GM19351 (cell line): ENCODE data around the gene FUT9.
"Not testable (repeated sequence)": the region's sequence is repeated elsewhere in the genome, so short reads cannot be mapped to it uniquely, and the experiment has no call there.

Experiments
- ATAC-seq: cut with Tn5 transposase; IDR thresholded peaks from one replicate; pipeline ENCODE4 v1.9.1; 2021; ENCODE audit warnings: mild to moderate bottlenecking, moderate library complexity; ENCODE audit not compliant: unreplicated experiment

The FUT9 gene

DNA sequence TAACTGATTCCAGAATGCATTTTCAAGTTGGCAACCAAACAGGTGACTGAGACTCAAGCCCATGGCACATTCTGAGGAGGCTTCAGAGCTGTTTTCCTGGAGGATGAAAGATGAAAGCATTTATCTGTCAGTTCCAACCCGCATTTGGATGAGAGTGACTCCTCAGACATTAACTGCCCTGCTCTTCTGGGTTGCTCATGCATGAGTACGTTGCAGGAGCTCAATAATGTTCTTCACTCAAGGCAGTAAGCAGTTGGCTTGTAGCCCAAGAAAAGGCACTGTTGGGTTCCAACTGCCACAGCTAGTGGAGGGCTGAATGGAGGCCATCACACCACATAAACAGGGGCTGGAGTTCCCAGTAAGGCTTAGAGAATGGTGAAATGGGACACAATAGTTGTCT is 155.3 kb downstream of the FUT9 start:
- ATAC-seq: no peak

DNA sequence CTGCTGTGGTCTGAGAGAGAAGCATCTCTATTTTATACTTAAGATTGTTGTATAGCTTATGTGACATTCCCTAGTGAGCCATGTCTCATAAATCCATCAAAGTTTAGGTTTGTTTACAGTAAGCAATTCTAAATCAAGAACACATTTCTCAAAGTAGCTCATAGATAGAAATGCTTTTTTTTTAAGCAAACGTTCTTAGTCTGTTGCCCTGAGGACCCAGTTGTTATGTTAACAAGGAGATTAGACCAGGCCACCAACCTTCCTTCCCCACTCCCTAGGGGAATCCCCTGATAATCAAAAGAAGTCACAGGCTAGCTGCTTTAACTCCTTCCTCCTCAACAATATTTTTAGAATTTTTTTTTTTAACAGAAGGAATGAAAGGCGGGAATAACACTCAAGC is 169.0 kb downstream of the FUT9 start:
- ATAC-seq: no peak

DNA sequence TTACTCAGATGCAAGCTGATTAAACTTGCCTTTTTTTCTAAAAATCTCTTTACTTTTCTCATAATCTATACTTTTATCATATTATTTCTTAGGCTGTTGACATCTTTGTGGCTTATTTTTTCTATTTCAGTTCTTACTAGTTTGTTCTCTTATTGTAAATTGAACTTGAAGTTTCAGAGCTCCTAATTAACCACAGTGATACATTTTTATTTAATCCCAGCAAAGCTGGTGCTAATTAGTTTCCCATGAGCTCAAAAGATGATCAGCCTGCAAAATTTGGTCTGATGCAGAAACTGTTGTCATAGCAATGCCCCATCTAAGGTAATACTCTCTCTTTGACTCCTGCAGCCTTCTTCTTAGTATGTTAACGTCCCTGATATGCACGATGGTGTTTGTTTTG is 170.3 kb downstream of the FUT9 start:
- ATAC-seq: no peak

DNA sequence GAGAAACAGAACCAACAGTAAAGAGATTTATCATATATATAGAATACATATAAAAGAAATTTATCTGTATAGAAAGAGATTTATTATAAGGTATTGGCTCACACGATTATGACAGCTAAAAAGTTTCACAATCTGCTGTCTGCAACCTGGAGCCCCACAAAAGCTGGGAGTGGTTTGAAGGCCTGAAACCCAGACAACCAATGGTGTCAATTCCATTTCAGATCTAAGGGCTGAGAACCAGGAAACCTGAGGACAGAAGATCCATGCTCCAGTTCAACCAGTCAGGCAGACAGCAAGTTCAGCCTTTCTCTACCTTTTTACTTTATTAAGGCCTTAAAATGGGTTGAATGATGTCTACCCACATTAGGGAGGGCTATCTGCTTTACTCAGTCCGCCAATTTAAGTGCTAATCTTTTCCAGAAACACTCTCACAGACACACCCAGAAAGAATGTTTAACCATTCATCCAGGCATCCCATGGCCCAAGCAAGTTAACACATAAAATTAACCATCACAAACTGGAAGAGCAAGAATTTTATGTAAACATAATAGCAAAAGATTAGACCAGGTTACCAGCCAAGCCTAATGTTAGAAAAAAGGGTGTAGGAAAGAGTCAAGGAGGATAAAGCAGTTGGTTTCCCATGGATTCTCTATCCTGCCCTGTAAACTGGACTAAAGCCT is 170.9 kb downstream of the FUT9 start:
- no peak for ATAC-seq

DNA sequence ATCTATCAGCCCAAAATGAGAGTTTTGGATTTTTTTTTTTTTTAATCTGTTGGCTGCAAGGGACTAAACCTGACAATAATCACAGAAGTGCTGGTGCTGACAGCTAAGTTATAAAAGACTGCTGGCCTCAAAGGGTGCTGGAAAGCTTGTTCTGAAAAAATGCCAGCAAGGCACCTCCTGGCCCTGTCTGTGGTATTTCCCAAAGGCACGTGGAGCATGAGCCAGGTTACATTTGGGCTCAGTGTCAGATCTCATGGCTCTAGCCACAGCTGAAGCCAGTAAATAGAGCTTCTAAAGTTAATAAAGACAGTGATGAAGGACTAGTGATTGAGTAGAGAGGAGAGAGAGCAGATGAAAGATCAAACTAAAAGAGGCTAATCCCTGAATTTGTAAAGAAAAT is 178.9 kb downstream of the FUT9 start:
- no peak for ATAC-seq

DNA sequence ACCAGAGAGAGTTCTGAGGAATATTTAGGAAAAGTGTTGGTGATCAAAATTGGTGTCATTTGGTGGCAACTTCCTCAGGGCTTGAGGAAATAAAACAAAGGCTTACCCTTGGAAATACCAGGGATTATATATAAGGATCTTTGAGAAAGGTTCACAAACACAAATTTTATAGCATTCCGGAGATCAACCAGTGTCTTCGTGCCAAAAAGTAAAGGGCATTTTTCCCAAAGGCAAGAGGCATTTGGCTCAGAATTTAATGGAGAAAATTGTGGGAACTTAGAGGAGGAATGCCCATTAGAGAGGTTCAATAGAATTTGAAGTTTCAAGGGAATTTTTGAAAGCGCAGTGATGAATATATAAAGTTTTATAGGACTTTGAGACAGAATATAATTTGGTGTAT is 179.5 kb downstream of the FUT9 start:
- no peak for ATAC-seq

DNA sequence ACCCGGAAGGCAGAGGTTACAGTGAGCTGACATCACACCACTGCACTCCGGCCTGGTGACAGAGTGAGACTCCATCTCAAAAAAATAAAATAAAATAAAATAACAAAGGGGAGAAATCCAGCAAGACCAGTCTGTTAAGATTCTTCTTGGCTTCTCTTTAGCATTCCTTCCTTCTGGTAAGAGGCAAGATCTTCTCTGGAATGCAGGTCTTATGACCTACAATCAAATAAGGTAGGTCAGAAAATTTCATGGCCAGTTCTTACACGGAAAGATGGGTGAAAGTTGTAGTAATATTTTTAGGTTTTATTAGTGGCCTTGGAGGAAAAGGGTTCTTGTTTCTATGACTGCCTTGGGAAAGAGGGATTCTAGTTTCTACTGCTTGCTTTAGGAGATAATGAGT is 180.9 kb downstream of the FUT9 start:
- no peak for ATAC-seq

DNA sequence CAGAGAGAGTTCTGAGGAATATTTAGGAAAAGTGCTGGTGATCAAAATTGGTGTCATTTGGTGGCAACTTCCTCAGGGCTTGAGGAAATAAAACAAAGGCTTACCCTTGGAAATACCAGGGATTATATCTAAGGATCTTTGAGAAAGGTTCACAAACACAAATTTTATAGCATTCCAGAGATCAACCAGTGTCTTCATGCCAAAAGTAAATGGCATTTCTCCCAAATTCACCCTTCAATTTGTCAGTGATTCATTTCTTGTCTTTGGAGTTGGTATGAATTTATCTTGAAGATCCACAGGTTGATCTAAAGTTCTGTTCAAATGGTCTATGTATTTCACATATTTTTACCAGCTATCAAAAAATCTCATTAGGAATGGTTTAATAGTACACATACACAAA is 181.5 kb downstream of the FUT9 start:
- no peak for ATAC-seq

DNA sequence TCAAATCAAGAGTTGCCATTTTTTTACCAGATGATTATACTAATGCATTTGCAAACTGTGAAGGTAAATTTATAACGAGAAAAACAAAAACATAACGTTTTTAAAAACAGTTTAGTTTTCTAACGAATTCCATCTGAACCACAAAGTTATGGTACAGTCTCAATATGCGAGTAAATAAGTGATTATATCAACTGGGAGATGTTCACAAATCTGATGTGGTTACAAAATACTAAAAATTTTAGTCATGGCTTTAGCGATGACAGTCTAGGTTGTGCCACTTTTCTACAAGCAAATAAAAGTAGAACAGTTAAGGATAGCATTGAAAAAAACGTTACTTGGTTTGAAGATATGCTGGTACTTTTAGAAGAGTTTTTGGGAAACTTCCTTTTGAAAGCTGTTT is 186.8 kb downstream of the FUT9 start:
- no peak for ATAC-seq

DNA sequence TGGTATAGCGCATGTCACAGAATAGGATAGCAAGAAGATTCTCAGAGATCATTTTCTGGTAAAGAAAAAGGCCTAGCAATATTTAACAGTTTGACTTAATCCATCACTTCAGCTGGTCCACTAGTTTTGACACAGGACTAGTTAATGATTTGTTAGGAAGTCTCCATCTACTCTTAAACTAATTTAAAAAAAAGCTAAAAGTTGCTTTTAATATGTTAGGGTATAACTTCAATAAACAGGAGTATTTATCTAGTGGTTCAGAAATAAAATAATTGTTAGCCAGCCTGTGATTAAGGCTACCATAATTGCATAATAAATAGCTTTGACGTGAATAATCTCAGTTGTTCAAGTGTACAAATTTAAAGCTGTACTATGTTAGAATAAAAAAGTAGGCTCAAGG is 195.6 kb downstream of the FUT9 start:
- no peak for ATAC-seq

DNA sequence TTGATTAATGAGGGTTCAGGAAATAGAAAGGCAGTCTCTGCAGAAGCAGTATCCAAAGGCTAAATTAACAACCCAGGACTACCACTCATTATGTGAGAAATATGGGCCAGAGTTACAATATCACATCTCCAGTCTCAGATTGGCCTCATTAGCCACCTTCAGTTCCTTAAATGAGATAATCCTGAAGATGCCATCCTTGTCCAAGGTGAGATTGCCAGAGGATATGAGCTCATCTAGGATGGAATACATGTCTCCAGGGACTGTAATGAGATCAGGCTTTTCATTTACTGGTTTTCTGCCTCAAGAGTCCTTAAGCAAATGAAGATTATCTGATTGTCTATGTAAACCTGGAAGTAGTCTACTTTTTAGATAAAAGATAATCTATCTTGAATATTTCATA is 196.3 kb downstream of the FUT9 start:
- ATAC-seq: no peak

DNA sequence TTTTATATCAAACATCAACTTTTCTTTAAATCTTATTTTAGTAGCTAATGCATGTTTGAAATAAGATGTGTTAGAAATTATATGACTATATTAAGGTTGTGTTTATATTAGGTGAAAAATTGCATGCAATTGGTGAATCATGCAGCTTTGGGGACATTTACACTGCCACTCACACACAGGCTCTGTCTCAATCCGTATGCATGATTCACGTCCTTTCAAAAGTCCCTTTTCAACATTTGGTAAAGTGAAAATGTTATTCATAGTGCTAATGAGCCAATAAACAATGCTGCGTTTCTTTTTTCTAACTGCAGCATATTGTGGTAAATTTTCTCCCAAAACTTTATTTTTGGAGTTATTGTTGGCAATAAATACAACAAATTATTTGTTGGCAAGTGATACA is 198.0 kb downstream of the FUT9 start:
- no peak for ATAC-seq

DNA sequence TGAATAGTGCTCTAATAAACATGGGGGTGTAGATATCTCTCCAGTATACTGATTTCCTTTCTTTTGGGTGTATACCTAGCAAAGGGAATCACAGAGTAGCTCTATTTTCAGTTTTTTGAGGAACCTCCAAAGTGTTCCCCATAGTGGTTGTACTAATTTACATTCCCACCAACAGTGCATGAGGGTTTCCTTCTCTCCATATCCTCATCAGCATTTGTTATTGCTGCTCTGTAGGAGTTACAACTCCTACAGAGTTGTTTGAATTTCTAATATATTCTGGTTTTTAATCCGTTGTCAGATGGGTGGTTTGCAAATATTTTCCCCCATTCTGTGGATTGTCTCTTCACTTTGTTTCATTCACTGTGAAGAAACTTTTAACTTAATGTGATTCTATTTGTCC is 207.9 kb downstream of the FUT9 start:
- no peak for ATAC-seq

DNA sequence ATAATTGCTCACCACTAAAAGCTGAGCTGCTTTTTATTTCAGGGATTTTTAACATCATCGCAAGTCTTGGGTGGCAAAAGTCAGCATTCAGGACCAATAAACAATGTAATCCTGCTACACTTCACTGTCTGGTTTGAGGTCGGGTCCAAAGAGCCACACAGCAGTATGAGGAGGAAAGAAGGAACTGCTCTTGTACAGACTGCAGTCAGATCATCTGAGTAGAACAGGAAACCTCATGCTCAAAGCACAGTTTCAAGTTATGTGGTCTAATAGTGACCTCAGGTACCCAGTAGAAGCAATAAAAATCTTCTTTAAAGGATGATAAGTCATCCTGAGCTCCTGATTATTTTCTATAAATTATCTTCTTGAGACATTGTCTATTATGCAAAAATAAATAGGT is 211.4 kb downstream of the FUT9 start:
- ATAC-seq: no peak

DNA sequence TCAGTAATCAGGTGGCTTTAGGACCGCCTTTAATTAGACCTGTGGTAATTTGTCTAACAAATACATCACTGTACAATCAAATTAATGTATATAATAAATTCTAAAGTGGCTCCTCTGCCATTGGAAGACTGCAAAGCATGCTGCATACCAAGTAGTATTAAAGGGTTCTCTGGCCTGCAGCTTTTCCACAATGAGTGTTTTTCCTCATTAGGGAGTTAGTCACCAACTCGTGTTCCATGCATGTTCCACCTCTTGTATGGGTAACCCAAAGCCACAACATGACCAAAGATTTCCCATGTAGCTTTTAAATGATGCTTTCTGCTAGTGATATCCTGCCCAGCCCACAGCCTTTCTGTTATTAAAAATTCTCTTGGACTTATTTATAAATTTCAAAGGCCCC is 218.7 kb downstream of the FUT9 start:
- ATAC-seq: no peak

DNA sequence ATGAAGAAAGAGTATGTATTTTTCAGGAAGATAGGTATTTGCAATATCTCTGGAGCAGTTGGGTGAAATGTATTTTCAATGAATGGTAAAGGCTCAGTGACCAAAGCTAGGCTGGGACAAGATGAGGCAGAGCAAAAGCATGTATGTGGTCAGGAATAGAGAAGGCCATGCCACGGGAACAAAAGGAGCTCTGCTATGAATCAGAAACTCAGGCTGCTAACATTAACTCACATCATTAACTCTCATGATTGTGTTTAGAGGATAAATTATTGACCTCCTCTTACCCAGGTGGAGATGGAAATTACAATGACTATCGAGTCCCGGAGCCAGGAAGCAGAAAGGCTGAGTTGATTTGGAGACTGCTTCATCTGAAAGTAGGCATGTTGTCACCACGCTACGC is 220.2 kb downstream of the FUT9 start:
- no peak for ATAC-seq

DNA sequence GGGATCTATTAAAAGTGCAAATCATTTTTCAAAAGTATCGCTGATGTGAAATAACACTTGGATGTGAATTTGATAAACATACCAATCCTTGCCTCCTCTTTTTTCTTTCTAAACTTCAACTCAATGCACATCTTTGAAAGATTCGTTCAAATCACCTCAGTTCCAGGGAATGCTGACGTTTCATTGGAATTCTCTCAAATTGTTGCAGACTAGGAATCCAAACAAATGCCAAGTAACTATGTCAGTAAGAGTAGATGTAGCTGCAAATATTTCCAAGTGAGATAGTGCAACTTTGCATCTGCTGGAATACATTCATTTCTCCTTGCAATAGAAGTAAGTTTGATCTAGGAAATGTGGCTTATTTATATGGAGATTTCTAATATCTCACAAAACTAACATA is 220.7 kb downstream of the FUT9 start:
- no peak for ATAC-seq

DNA sequence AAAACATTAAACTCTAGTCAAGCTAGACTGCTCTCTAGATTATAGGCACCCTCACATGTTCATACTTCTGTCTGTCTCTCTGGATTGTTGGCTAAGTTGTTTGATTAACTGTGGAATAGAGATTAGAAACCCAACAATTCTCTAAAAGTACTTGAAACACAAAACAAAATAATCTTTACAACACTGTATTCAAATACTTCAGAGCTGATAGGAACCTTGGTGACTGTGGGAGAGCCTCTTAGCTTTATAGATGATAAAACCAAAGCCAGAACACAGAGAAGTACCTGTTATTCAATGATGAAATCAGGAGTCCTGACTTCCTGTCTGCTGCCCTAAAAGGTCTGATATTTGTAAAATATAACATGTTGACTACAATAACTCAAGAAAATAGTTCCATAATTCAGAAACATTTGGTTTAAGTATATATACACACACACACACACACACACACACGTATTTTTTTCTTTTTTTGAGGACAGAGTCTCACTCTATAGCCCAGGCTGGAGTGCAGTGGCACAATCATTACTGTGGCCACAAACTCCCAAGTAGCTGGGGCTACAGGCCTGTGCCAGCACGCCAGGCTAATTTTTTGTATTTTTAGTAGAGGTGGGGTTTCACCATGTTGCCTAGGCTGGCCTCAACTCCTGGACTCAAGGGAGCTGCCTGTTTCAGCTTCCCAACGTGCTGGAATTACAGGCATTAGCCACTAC is 222.0 kb downstream of the FUT9 start:
- no peak for ATAC-seq

DNA sequence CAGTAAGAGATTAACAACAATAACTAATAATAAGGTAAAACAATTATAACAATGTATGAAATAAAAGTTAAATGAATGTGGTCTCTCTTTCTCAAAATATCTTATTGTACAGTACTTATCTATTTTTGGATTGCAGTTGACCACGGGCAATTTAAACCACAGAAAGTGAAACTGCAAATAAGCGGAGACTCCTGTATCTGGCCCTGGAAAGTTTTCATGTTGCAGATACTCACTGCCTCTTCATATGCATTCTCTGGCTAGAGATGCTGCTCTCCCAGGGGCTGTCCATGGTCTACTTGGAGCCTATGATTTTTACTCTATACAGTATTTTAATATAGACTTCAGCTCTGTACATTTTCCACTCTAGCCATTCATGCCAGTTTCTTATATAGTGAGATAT is 230.8 kb downstream of the FUT9 start:
- no peak for ATAC-seq

DNA sequence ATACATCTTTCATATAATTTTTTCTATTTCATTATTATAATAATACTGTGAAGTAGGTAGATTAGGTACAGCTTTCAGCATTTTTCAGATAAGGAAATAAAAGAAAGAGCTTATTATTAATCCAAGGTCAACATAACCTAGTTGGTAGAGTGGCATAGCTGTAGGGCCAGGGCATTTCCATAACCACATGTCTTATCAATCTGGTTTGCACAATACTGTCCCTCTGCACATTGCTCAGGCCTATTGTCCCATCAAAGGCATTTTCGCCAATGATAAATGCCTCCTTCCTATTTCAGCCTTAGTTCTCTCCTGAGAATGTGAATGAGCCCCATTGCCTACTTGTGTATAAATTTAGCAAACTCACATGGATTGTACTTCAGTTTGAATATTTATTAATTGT is 234.0 kb downstream of the FUT9 start:
- no peak for ATAC-seq

DNA sequence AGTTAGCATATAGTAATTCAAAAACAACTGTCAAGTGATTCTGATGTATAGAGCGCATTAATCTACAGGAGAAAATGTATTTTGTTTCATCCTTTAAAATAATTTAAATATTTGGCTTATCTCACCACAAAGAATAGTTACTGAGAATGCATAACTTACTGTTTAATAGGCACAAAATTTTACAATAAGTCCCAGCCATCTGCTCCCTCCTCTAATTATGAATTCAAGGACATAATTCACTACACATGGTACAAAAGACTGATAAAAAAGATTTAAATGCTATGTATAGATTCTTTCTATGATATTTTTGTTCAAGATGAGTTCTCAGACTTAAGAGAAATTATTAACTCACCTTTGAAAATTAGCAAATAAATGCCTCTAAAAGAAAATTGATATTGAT is 242.0 kb downstream of the FUT9 start:
- ATAC-seq: no peak

DNA sequence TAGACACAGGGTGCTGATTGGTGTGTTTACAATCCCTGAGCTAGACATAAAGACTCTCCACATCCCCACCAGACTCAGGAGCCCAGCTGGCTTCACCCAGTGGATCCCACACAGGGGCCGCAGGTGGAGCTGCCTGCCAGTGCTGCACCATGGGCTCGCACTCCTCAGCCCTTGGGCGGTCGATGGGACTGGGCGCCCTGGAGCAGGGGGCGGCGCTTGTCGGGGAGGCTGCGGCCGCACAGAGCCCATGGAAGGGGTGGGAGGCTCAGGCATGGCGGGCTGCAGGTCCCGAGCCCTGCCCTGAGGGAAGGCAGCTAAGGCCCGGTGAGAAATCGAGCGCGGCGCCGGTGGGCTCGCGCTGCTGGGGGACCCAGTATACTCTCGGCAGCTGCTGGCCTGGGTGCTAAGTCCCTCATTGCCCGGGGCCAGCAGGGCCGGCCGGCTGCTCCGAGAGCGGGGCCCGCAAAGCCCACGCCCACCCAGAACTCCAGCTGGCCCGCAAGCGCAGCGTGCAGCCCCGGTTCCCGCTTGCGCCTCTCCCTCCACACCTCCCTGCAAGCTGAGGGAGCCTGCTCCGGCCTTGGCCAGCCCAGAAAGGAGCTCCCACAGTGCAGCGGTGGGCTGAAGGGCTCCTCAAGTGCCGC is 245.1 kb downstream of the FUT9 start:
- not testable (repeated sequence) for ATAC-seq
